DMS 273 (cell line): ENCODE measurements around the gene PBOV1.
A peak's percentile ranks its signal among the peaks of the same experiment; 100 is the strongest.

Experiments used
- DNase-seq: peaks from one replicate; lab custom pipeline; 2025; ENCODE audit not compliant: unreplicated experiment; lab: John Stamatoyannopoulos, UW

PBOV1 gene

DNA sequence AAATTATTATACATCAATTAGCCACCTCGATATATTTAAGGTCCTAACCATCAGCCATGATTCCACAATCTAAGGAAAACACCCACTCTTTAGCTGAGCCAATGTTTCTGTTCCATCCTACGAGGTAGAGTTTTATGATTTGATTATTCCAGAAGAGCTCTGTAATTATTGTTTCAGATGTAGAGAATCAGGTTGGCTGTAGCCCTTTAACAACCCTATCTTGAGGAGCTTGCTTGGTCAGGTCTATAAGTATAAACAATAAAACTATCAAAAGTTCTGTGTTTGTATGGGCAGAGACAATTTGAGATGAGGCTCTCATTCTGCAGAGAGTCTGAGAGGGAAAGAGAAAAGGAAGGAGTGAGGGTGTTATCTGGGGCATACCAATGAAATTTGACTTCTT, at the start of gene PBOV1:
PBOV1 (minus strand) TSS at position 43 of the 400 bp plus-strand sequence. CDS start 96 bp downstream, outside the sequence.
- no peak for DNase-seq

- no peak for DNase-seq
These were observed 47.8 kb upstream of the PBOV1 start for GRCh38 chr6:138266095-138266494.

DNA sequence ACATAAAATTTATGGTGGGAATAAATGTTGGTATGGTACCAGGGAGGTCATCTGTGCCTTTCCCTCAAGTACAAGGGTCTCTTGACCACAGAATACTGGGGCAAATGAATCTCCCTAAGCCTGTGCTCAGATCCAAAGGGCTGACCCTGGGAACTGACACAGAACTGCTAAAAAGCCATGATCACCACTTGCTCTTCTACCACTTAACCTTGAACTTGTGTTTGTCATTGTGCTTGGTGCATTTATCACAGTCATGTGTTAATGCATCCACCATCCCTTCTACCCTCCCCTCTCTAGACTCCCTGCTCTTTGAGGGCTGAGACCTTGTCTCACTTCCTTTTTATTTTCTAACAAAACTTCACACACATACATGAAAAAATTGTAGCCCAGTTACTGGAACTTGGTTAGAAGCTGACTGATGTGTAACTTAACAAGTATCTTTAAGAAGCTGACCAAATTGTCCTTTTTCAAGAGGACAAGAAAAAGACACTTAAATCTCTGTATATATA, 46.1 kb upstream of the PBOV1 start:
- no peak for DNase-seq

DNA sequence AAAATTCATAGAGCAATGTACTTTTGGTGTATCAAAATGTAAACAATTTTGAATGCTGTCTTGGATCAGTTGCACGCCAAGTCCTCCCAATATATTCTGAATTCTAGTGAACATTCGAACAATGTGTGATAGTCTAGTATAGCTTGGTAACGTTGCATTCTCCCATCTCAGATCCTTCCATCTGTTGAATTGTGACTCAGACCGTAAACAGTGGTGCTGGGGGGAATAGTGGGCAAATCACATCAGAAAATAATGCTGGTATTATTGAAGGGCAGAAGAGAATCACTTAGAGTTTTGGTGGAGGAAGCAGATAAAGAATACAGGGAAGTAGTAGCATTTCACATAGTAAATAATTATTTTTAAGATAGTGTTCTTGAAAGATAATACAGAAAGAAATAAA, 45.7 kb upstream of the PBOV1 start:
- no peak for DNase-seq

DNA sequence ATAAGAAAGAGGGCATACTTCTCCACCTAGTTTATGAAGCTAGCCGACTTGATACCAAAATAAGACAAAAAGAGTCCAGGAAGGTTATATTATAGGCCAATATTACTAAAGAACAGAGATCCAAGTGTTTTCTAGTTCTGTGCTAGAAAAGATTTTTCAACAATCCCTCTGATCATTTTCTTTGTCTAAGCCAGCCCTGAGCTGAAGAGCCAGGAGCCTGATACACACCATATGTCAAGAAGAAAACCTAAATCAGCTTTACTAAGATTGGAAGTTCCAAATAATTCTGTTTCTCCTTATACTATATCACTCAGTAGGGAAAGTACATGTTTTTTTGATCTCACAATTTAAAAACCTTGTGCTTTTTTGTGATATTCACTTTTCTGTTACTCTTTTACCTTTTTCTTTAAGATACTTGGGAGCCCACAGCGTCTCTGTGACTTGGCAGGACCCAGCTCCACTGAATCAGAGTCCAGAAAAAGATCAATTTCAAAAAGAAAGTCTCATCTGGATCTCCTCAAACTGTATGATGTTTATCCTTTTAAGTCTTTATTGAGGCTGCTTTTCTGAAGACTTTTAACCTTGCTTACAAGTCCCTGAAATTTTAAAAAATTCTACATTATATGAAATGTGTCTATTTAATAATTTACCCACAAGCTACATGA, 43.0 kb upstream of the PBOV1 start:
- DNase-seq, result no peak

GRCh38 chr6:138258991-138259390, 40.7 kb upstream of the PBOV1 start:
- DNase-seq, result no peak

DNA sequence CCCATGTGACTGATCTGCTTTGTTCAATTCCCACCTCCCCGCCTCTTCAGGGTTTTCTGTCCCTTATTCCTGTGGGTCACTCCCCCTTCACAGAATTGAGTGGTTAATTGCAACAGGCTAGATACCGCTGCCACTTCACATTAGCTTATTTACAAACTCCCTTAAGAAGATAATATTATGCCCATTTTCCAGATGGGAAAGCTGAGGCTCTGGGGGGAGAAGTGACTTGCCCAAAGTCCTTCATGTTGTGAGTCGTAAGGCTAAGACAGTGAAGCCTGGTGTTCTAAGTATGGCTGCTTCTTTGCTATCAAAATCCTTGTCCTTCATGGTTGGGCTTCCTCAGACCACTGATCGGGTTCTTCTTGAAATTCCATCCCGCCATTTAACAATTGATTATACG, 39.9 kb upstream of the PBOV1 start:
- DNase-seq, result no peak

GRCh38 chr6:138257638-138258040, 39.3 kb upstream of the PBOV1 start:
- no peak for DNase-seq

DNA sequence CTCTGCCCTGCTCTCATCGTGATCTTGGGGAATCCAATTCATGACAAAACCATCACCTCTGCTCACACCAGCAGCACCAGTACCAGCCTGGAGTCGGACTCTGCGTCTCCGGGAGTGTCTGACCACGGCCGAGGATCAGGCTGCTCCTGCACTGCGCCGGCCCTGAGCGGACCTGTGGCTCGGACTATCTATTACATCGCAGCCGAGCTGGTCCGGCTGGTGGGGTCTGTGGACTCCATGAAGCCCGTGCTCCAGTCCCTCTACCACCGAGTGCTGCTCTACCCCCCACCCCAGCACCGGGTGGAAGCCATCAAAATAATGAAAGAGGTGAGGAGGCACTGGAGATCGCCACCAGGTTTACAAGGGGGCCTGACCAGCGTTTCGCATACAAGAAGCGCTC, 37.2 kb upstream of the PBOV1 start:
- DNase-seq, result no peak

DNA sequence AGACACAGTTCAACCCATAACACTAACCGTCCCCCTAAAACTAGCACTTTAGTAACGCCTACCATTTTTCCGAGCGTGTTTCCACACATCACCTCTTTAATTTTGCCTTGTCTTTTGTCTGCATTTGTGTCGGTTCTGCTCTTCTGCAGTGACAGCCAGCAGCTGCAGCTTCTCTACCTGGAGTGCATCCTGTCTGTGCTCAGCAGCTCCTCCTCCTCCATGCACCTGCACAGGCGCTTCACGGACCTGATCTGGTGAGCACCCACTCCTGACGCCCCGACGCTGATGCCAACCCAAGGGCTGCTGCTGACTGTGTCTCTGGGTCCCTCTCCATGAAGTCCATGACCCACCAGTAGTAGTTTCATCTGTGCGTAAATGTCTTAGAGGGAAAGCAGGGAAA, 35.4 kb upstream of the PBOV1 start:
- DNase-seq, result no peak

- DNase-seq, result peak; percentile 56
These were observed 32.4 kb upstream of the PBOV1 start for GRCh38 chr6:138250513-138251247.

GRCh38 chr6:138250053-138250452, 31.8 kb upstream of the PBOV1 start:
- no peak for DNase-seq

- DNase-seq, result no peak
These were observed 30.6 kb upstream of the PBOV1 start for GRCh38 chr6:138248878-138249277.

GRCh38 chr6:138248011-138248410, 29.7 kb upstream of the PBOV1 start:
- DNase-seq, result no peak

GRCh38 chr6:138246650-138247440, 28.6 kb upstream of the PBOV1 start:
- no peak for DNase-seq

GRCh38 chr6:138245751-138246150, 27.5 kb upstream of the PBOV1 start:
- DNase-seq, result no peak

DNA sequence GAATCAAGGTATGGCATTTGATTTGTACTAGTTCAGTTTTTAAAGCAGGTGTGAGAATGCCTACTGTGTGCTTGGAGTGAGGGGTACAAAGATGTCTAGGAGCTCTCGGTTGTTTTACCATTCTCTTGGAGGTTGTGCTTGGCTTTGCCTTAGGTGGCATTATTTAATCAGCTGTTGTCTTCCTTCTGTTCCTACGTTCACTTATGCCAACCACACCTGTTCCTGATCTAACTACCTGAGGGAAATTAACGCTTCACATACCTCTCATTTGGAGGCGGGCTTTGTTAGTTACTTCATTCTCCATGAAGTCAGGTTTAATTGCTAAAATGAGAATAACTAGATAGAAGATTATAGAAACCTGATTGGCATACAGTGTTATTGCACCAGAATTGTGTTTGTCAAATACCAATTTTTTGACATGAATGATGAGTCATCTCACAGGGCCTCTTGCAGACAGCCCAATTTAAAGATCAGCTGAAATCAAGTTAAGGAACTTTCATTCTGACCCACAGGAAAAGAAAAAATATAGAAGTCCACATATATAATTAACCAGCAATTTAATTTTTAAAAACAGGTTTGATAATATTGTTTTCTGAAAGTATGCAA, 24.8 kb upstream of the PBOV1 start:
- DNase-seq, result no peak

- DNase-seq, result no peak
These were observed 23.6 kb upstream of the PBOV1 start for GRCh38 chr6:138241934-138242333.

DNA sequence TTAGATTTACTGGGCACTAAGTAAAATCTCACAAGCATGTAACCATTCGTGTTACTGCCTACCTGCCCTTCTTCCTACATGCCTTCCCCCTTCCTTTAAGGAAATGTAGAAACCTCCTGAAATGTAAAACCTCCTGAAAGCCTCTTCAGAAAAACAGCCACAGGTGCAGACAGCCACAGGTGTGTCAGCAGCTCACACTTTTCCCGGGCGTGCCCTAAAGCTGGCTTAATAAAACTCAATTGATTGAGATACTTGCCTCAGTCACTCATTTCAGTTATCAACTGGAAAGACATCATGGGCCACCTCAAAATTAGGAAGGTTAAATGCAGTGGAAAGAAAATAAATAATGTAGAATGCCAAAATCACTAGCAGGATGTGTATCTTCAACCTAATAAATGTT, 23.1 kb upstream of the PBOV1 start:
- no peak for DNase-seq

GRCh38 chr6:138240476-138241245, 22.4 kb upstream of the PBOV1 start:
- peak; percentile 89 for DNase-seq

- DNase-seq, result no peak
These were observed 21.5 kb upstream of the PBOV1 start for GRCh38 chr6:138239774-138240173.
